Measurements from ENCODE around the gene CP. TPM values are rescaled to one million over a fixed set of nuclear protein-coding genes. Genes with fewer than 3 reads are reported as not detected.
"Not testable (repeated sequence)": the region's sequence is repeated elsewhere in the genome, so short reads cannot be mapped to it uniquely, and the experiment has no call there.

Gene CP
- total RNA-seq, 1 experiment from 2014 or later, result 1.5 TPM

- ATAC-seq (peak; percentile 90), DNase-seq (ENCODE audit: low spot score) (no peak)
- Mint-ChIP-seq H3K27me3 (ENCODE audit: low read depth) (peaks cover 9% of the 10 kb centered on the region), H3K4me3 (no peak overlapping the region; the same call in 1 of the 2 replicates), H3K27ac (peak overlapping the region; percentile 33; the same call in 1 of the 2 replicates), H3K36me3 (peaks cover 29% of the 10 kb centered on the region), H3K9me3 (peaks cover 29% of the 10 kb centered on the region), H3K4me1 (peaks cover 29% of the 10 kb centered on the region)
- TF ChIP-seq PRDM15 (CRISPR knock-in tag; IDR thresholded peaks at IDR 0.05) (peak; percentile 82), ATF6 (CRISPR knock-in tag; IDR thresholded peaks at IDR 0.05) (no peak)
- CTCF ChIA-PET, result no interaction called here
- POLR2A ChIA-PET, result no interaction called here
These were observed 17.8 kb upstream of the CP start for GRCh38 chr3:149239357-149239936.

GRCh38 chr3:149238268-149238667 is 16.6 kb upstream of the CP start:
- Mint-ChIP-seq H3K27ac (peak overlapping the region; percentile 33; the same call in 1 of the 2 replicates), H3K36me3 (peaks cover 29% of the 10 kb centered on the region), H3K9me3 (peaks cover 29% of the 10 kb centered on the region), H3K4me1 (peaks cover 34% of the 10 kb centered on the region)
- H3K4me3 Mint-ChIP-seq; DNase-seq (ENCODE audit: low spot score); ATAC-seq; H3K27me3 Mint-ChIP-seq (ENCODE audit: low read depth); CTCF ChIA-PET; POLR2A ChIA-PET: not testable (repeated sequence)

GRCh38 chr3:149235599-149236424 is 14.2 kb upstream of the CP start:
- DNase-seq (ENCODE audit: low spot score), result no peak
- ChIA-PET POLR2A (no interaction called here), CTCF (no interaction called here)
- TF ChIP-seq FOXP4 (CRISPR knock-in tag; IDR thresholded peaks at IDR 0.05) (no peak), ZNF671 (CRISPR knock-in tag; IDR thresholded peaks at IDR 0.05) (no peak), NFYB (CRISPR knock-in tag; conservative IDR thresholded peaks at IDR 0.05; ENCODE audit: low read depth) (0 out of 2 replicates have a peak, but pooled peaks have one; percentile 4), GABPB1 (CRISPR knock-in tag; IDR thresholded peaks at IDR 0.05) (0 out of 2 replicates have a peak, but pooled peaks have one; percentile 17)
- Mint-ChIP-seq H3K4me3 (no peak overlapping the region), H3K36me3 (peaks cover 29% of the 10 kb centered on the region), H3K9me3 (peaks cover 36% of the 10 kb centered on the region), H3K4me1 (peaks cover 47% of the 10 kb centered on the region), H3K27ac (no peak overlapping the region), H3K27me3 (ENCODE audit: low read depth) (no peaks in the 10 kb centered on the region)
- no peak; the same call in 1 of the 2 replicates for ATAC-seq

GRCh38 chr3:149234671-149235245 is 13.1 kb upstream of the CP start:
- TF ChIP-seq ATF3 (CRISPR knock-in tag; conservative IDR thresholded peaks at IDR 0.05) (no peak), TCF7 (CRISPR knock-in tag; IDR thresholded peaks at IDR 0.05; ENCODE audit: low read depth) (no peak), USF1 (CRISPR knock-in tag; IDR thresholded peaks at IDR 0.05) (no peak), SMAD4 (CRISPR knock-in tag; IDR thresholded peaks at IDR 0.05) (no peak), OVOL2 (CRISPR knock-in tag; IDR thresholded peaks at IDR 0.05; ENCODE audit: borderline replicate concordance) (no peak), ZNF219 (CRISPR knock-in tag; IDR thresholded peaks at IDR 0.05; ENCODE audit: borderline replicate concordance) (no peak), AFF4 (CRISPR knock-in tag; IDR thresholded peaks at IDR 0.05; ENCODE audit: borderline replicate concordance) (no peak)
- ChIA-PET POLR2A (no interaction called here), CTCF (no interaction called here)
- no peak for DNase-seq (ENCODE audit: low spot score)
- Mint-ChIP-seq H3K4me3 (no peak overlapping the region), H3K27me3 (ENCODE audit: low read depth) (no peaks in the 10 kb centered on the region), H3K36me3 (peaks cover 29% of the 10 kb centered on the region), H3K9me3 (peaks cover 36% of the 10 kb centered on the region), H3K4me1 (peaks cover 41% of the 10 kb centered on the region), H3K27ac (no peak overlapping the region)
- ATAC-seq, result no peak

Measured in WTC11 (cell line).